HUDEP-2 (cell line): Measurements from ENCODE around the gene FNDC5.
"Not testable (repeated sequence)": the region's sequence is repeated elsewhere in the genome, so short reads cannot be mapped to it uniquely, and the experiment has no call there.

Experiments
- DNase-seq, 76 experiments: peaks; one replicate each; lab custom pipeline; 2025; ENCODE audit not compliant: unreplicated experiment in 76 of 76; lab: John Stamatoyannopoulos, UW

The FNDC5 gene

GRCh38 chr1:32870615-32871363, at the start of gene FNDC5:
Gene FNDC5 (minus strand): TSS chr1:32870912.
- peak in 2 of 76 experiments; percentile 5 to 14 for DNase-seq

- DNase-seq, result peak in 2 of 76 experiments; percentile 2 to 9
These were observed 49.4 kb upstream of the FNDC5 start for GRCh38 chr1:32919811-32920733.

DNA sequence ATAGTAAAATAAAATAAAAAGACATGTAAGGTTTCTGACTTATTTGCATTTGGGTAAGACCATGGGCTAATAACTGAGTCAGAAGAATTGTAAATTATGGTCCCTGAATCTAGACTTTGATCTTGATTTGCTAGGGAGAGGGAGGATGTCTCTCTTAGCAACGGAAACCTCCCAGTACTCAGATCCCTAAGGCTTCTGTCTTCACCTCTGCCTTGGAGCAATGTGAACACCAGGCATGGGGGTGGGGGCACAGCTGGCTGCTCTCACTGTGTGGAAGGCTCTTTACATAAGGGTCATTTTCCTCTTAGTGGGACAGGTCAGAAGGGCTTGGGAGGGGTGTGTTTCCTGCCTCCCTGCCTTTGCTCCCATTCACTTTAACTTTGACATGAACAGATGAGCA, 47.5 kb upstream of the FNDC5 start:
- DNase-seq, result no peak

GRCh38 chr1:32917521-32917920, 46.8 kb upstream of the FNDC5 start:
- DNase-seq, result no peak

- no peak for DNase-seq
These were observed 45.3 kb upstream of the FNDC5 start for GRCh38 chr1:32915766-32916706.

GRCh38 chr1:32910319-32910718, 39.6 kb upstream of the FNDC5 start:
- DNase-seq, result no peak

DNA sequence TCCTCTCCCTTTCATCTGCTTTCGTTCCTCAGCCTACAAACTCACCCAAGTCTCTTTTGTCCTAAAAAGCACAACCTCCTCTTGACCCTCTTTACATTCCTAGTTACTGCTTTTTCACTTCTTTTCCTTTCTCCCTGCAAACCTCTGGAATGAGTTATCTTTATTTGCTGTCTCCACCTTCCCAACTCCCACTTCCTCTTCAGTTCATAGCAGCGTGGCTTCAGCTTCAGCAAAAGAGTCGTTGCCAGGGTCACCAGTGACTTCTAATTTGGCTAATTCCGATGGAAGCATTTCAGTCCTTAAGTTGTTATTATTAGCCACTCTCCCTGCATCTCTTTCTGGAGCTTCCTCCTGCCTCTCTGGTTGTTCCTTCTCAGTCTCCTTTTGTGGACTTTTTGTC, 36.7 kb upstream of the FNDC5 start:
- DNase-seq, result no peak

GRCh38 chr1:32906654-32907053, 35.9 kb upstream of the FNDC5 start:
- DNase-seq, result no peak

- not testable (repeated sequence) for DNase-seq
These were observed 34.9 kb upstream of the FNDC5 start for GRCh38 chr1:32905588-32905987.

DNA sequence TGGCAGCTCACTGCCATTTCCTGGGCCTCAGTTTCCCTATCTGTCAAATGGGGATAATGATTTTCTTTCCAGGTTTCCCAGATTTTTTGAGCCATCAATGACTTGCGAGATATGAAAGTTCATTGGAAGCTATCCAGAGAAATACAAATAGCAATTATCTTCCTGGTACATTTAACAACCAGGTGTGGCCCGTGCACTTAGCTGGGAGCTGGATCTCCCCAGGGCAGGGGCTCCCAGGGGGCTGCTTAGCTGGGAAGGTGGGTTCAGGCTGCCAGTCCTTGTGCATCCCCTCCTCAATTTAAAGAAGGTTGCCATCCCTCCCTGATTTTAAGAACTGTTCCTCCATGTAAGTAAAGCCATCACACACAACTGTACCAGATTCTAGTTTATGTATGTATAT, 34.1 kb upstream of the FNDC5 start:
- DNase-seq, result no peak

DNA sequence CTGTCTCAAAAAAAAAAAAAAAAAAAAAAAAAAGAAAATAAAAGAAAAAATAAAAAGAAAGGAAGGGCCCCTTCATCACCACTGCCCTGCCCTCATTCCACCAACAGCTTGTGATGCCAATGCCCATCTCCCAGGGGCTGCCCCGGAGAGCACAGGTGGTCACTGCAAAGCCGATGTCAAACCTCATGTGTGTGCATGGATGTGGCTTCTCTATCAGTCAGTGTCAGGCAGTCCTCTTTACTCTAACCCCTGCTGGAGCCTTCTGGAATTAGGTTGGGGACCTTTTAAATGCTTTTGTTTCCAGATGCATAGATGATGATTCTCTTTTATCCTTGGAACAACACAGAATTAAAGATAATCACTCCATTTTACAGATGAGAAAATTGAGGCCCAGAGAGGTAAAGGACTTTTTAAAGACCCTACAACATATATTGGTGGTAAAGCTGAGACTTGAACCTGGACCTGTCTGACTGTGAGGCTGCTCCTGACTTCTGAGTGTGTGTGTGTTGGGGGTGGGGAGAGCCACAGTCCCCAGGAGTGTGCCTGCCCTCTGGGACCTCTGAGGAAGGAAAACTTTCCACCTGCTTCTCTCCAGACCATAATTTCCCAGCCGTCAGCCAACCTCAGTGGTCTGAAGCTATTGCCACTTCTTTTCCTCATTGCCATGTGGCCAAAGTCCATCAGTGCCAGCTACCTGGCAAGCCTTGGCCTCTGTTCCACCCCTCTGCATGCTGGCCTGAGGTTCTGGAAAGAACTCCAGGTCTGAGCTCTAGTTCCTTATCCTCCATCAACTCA, 33.5 kb upstream of the FNDC5 start:
- no peak for DNase-seq

- no peak for DNase-seq
These were observed 31.8 kb upstream of the FNDC5 start for GRCh38 chr1:32902535-32902920.

DNA sequence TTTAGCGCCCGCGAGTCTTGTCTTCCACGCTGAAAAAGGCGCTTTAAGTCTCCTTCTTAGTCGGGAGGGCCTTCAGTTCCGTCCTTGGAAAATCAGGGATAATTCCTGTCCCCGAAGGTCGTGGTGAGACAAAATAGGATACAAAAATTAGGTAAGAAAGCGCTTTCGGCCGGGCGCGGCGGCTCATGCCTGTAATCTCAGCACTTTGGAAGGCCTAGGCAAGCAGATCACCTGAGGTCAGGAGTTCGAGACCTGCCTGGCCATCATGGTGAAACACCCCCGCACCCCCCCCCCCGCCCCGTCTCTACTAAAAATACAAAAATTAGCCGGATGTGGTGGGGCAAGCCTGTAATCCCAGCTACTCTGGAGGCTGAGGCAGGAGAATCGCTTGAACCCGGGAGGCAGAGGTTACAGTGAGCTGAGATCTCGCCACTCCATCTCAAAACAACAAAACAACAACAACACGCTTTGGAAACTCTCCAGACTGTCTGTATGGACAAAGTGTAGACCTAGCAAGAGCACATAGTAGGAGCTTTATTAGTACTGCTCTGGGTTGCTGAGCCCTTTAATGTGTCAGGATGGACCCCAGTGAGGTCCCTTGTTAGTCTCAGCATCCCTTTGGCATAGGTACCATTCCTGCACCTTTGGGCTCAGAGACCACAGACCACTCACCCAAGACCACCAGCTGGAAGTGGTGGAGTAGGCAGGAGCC, 31.3 kb upstream of the FNDC5 start:
- no peak for DNase-seq

- peak in 1 of 76 experiments; percentile 33 for DNase-seq
These were observed 30.5 kb upstream of the FNDC5 start, which contains the start of gene TMEM54 for GRCh38 chr1:32900956-32901822. Gene TMEM54 (minus strand): TSS chr1:32901389. CDS start chr1:32901238, 151 bp downstream.

GRCh38 chr1:32900371-32900955, 29.8 kb upstream of the FNDC5 start:
- no peak for DNase-seq

GRCh38 chr1:32899586-32900296, 29.0 kb upstream of the FNDC5 start:
- DNase-seq, result no peak

DNA sequence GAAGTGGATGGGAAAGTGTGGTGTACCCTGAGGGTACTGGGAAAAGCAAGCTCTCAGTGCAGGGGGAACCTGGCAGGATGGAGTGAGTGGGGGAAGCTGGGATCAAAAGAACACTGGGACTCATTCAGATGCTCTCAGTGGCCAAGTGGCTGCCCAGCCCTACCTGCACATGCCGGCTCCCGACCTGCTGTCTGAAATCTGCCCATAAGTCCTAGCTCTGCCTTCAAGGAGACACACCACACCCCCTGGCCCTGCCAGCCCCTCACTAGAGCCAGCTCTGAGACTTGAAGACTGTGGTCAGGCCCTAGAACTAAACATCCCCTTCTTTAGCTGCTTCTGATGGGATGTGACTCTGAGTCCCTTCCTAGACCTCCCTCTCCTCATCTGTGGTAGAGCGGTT, 28.2 kb upstream of the FNDC5 start:
- DNase-seq, result no peak
